Lower lobe of right lung (tissue), 2 donors: ENCODE measurements around the gene GRK7. TPM values are rescaled to one million over a fixed set of nuclear protein-coding genes. Genes with fewer than 3 reads are reported as not detected.

ENCODE experiments used
- ATAC-seq, 2 donors: fragments of 200-7000 bp; cut with Tn5 transposase; one replicate each; pipeline ENCODE4 v1.9.1; 2020 to 2022; ENCODE audit warnings: mild to moderate bottlenecking in 2 of 2, moderate library complexity in 2 of 2
- DNase-seq: peaks from one replicate; pipeline ENCODE4 v3.0.0-alpha.2; 2020
- H3K27ac ChIP-seq: fragments of 200-600 bp; one replicate; pipeline ENCODE4 v1.8.0; 2022
- H3K27me3 ChIP-seq: fragments of 200-600 bp; one replicate; pipeline ENCODE4 v1.8.0; 2022; ENCODE audit warnings: low read depth
- H3K36me3 ChIP-seq: fragments of 200-600 bp; one replicate; pipeline ENCODE4 v1.8.0; 2022; ENCODE audit warnings: mild to moderate bottlenecking
- H3K4me1 ChIP-seq: fragments of 200-600 bp; one replicate; pipeline ENCODE4 v1.8.0; 2022
- H3K4me3 ChIP-seq: fragments of 200-600 bp; one replicate; pipeline ENCODE4 v1.8.0; 2022; ENCODE audit warnings: mild to moderate bottlenecking
- H3K9me3 ChIP-seq: fragments of 200-600 bp; one replicate; pipeline ENCODE4 v1.8.0; 2022
- intact Hi-C: fragments of 100-400 bp; cut with DNase I; formaldehyde crosslinking; loops from one replicate; pipeline ENCODE4 v1.11.0; 2022
- total RNA-seq: library from RNA; stranded (reverse); fragmentation: NEBNext Ultra II Directional; extraction: Animal tissue kit (Norgen Biotek cat#: 25700); gene quantifications from one replicate; pipeline ENCODE4 v1.2.1, GENCODE V29; 2021
- TF ChIP-seq, protein P1 (sequence below): fragments of 200-600 bp; IDR thresholded peaks from one replicate; pipeline ENCODE4 v1.8.0; 2022; ENCODE audit warnings: antibody characterized with exemption, mild to moderate bottlenecking
- donor health status: DM: no; HTN: yes; CAD: no; lungs with severe emphysema.

GRK7 gene
- total RNA-seq, 1 donor from 2014 or later = not detected

DNA sequence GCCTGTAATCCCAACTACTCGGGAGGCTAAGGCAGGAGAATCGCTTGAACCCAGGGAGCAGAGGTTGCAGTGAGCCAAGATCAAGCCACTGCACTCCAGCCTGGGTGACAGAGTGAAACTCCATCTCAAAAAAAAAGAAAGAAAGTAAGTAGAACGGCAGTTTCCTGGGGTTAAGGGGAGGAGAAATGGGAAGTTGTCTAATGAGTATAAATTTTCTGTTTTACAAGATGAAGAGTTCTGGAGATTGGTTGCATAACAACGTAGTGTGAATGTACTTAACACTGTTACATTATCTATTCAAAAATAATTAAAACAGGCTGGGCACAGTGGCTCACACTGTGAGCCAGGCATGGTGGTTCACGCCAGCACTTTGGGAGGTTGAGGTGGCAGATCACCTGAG, 45.4 kb downstream of the GRK7 start:
- DNase-seq (no peak), ATAC-seq (no peak)
- intact Hi-C loops = no loop called here
- Histone ChIP-seq H3K36me3 (no peaks in the 10 kb centered on the region), H3K9me3 (no peaks in the 10 kb centered on the region), H3K27me3 (no peaks in the 10 kb centered on the region), H3K4me3 (no peak overlapping the region), H3K4me1 (no peaks in the 10 kb centered on the region), H3K27ac (no peak overlapping the region)
- TF ChIP-seq, protein P1, sequence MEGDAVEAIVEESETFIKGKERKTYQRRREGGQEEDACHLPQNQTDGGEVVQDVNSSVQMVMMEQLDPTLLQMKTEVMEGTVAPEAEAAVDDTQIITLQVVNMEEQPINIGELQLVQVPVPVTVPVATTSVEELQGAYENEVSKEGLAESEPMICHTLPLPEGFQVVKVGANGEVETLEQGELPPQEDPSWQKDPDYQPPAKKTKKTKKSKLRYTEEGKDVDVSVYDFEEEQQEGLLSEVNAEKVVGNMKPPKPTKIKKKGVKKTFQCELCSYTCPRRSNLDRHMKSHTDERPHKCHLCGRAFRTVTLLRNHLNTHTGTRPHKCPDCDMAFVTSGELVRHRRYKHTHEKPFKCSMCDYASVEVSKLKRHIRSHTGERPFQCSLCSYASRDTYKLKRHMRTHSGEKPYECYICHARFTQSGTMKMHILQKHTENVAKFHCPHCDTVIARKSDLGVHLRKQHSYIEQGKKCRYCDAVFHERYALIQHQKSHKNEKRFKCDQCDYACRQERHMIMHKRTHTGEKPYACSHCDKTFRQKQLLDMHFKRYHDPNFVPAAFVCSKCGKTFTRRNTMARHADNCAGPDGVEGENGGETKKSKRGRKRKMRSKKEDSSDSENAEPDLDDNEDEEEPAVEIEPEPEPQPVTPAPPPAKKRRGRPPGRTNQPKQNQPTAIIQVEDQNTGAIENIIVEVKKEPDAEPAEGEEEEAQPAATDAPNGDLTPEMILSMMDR = no peak

DNA sequence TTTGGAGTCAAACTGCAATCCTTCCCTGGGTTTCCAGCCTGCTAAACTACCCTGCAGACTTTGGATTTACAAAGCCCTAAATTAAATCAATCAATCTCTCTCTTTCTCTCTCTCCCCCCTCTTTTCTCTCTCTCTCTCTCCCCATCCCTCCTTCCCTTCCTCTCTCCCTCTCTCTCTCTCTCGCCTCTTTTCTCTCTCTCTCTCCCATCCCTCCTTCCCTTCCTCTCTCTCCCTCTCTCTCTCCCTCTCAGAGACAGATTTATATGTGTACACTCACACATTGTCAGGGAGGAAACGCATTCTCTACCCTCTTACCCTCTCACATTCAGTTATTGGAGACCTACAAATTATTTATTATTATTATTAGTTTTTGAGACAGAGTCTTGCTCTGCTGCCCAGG, 47.0 kb downstream of the GRK7 start:
- Histone ChIP-seq H3K9me3 (no peaks in the 10 kb centered on the region), H3K27me3 (no peaks in the 10 kb centered on the region), H3K4me3 (no peak overlapping the region), H3K27ac (no peak overlapping the region), H3K4me1 (no peaks in the 10 kb centered on the region), H3K36me3 (no peaks in the 10 kb centered on the region)
- DNase-seq = no peak
- TF ChIP-seq, protein P1 = no peak
- intact Hi-C loops = no loop called here
- ATAC-seq = no peak

DNA sequence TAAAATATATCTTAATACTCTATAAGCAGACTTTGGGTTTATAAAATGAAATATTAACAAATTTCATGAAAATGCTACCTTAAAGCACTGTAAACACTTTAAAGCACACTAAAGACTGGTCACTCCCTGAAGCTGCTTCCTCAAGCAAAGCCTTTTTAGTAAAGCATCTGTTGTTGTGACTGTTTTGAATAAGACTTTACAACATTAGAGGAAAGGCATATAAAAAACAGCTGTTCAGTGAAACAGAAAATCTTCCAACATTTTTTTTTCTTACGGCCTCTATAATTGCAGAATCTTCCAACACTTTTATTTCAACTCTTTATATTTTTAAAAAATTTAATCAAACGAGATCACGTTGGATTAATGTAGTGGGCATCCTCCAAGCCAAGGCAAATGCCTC, 48.1 kb downstream of the GRK7 start:
- H3K9me3 ChIP-seq = no peaks in the 10 kb centered on the region
- H3K4me1 ChIP-seq = no peaks in the 10 kb centered on the region
- DNase-seq = no peak
- no peaks in the 10 kb centered on the region for H3K27me3 ChIP-seq
- no peak overlapping the region for H3K4me3 ChIP-seq
- intact Hi-C loops = no loop called here
- ATAC-seq = no peak
- TF ChIP-seq, protein P1 = no peak
- no peak overlapping the region for H3K27ac ChIP-seq
- no peaks in the 10 kb centered on the region for H3K36me3 ChIP-seq

DNA sequence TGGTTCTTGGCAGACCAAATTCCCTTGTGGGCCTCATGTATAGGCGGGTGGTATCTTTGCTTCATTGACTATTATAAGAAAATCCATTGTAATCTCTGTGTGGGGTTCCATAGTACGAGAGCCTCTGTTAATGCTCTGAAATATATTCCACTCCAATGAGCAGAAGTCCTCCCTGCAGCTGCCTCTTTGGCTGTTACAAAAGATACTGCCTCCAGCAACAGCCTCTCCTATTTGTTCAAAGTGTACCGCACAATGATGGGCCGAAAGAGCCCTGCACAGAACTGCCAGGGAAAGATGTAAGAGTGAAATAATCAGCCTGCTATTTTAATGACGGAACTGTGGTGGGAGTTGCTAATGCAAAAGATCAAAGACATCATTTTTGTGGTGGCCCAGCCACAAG, 48.9 kb downstream of the GRK7 start:
- Histone ChIP-seq H3K27me3 (no peaks in the 10 kb centered on the region), H3K9me3 (no peaks in the 10 kb centered on the region), H3K27ac (no peak overlapping the region), H3K4me1 (no peaks in the 10 kb centered on the region), H3K4me3 (no peak overlapping the region), H3K36me3 (no peaks in the 10 kb centered on the region)
- TF ChIP-seq, protein P1 = no peak
- intact Hi-C loops = no loop called here
- ATAC-seq (no peak), DNase-seq (no peak)

DNA sequence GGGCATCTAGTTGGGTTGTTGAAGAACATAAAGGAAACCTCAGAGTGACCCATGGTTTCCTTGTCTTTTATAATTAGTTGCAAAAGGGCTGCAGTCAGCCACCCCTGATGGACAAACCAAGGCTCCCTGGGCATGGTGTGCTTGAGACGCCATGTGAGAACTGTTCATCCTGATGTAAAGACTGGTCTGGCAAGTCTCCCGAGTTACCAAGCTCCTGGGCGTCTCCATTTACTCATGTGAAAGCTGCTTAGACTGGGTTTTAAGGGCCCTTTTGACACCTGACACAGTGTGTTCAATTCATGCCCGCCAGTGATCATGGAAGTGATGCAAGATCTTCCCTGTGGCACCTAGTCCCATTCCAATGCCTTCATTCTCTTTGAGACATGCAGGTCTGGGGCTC, 49.4 kb downstream of the GRK7 start:
- DNase-seq (no peak), ATAC-seq (no peak)
- H3K4me1 ChIP-seq = no peaks in the 10 kb centered on the region
- H3K9me3 ChIP-seq = no peaks in the 10 kb centered on the region
- intact Hi-C loops = no loop called here
- no peak overlapping the region for H3K27ac ChIP-seq
- no peaks in the 10 kb centered on the region for H3K36me3 ChIP-seq
- H3K4me3 ChIP-seq = no peak overlapping the region
- no peaks in the 10 kb centered on the region for H3K27me3 ChIP-seq
- TF ChIP-seq, protein P1 = no peak

Other genes starting within 250 kb of the GRK7 start
- 69.3 TPM for gene RNF7, start 25.1 kb upstream of the GRK7 start, total RNA-seq
- gene ATP1B3, start 113.2 kb downstream of the GRK7 start, total RNA-seq = 143 TPM